Neural cell (in vitro differentiated cells): ENCODE data around the gene UMAD1. TPM values are rescaled to one million over a fixed set of nuclear protein-coding genes. Genes with fewer than 3 reads are reported as not detected.

Experiments used
- H2AFZ ChIP-seq: fragments of 200-600, 300-800 bp; sonication (generic), shearing (Covaris generic); 2 replicates; pipeline ENCODE4 v1.6.0; 2014; ENCODE audit warnings: low read depth, mild to moderate bottlenecking, antibody characterized with exemption, low read length, moderate library complexity
- H3F3A ChIP-seq: fragments of 200-600 bp; shearing (Covaris generic); 2 replicates; pipeline ENCODE4 v1.6.1; 2016; ENCODE audit warnings: mild to moderate bottlenecking, moderate library complexity, mixed read lengths, antibody characterized with exemption, low read length; ENCODE audit not compliant: insufficient read depth, poor library complexity, severe bottlenecking
- H3K27ac ChIP-seq: fragments of 200-600, 300-800 bp; sonication (generic), shearing (Covaris generic); 2 replicates; pipeline ENCODE4 v1.5.1; 2014; ENCODE audit warnings: mild to moderate bottlenecking, low read length, moderate library complexity
- H3K27me3 ChIP-seq: fragments of 300-800, 200-600 bp; sonication (generic), shearing (Covaris generic); 2 replicates; pipeline ENCODE4 v1.6.0; 2014; ENCODE audit warnings: mild to moderate bottlenecking, low read depth, low read length, moderate library complexity; ENCODE audit not compliant: insufficient read depth
- H3K36me3 ChIP-seq: fragments of 300-800, 200-600 bp; sonication (generic), shearing (Covaris generic); 2 replicates; pipeline ENCODE4 v1.5.1; 2014; ENCODE audit warnings: mild to moderate bottlenecking, antibody characterized with exemption, low read length, moderate library complexity; ENCODE audit not compliant: insufficient read depth
- H3K4me2 ChIP-seq: fragments of 300-800, 200-600 bp; sonication (generic), shearing (Covaris generic); 2 replicates; pipeline ENCODE4 v1.6.0; 2014; ENCODE audit warnings: mild to moderate bottlenecking, low read length
- H3K4me3 ChIP-seq: fragments of 300-800, 200-600 bp; sonication (generic), shearing (Covaris generic); 2 replicates; pipeline ENCODE4 v1.5.1; 2014; ENCODE audit warnings: mild to moderate bottlenecking, low read length, moderate library complexity
- H3K79me2 ChIP-seq: fragments of 200-600 bp; shearing (Covaris generic); replicated peaks from 2 replicates; pipeline ENCODE4 v1.6.0; 2014; ENCODE audit warnings: mild to moderate bottlenecking, low read length, moderate library complexity; ENCODE audit not compliant: insufficient read depth
- H3K9ac ChIP-seq: fragments of 300-800, 200-600 bp; sonication (generic), shearing (Covaris generic); 2 replicates; pipeline ENCODE4 v1.6.1; 2016; ENCODE audit warnings: mild to moderate bottlenecking, low read length, mixed read lengths
- H3K9me2 ChIP-seq: fragments of 200-600 bp; shearing (Covaris generic); 2 replicates; pipeline ENCODE4 v1.6.1; 2016; ENCODE audit warnings: mild to moderate bottlenecking, low read length, mixed read lengths; ENCODE audit not compliant: insufficient read depth
- H3K9me3 ChIP-seq: fragments of 200-600, 300-800 bp; sonication (generic), shearing (Covaris generic); 2 replicates; pipeline ENCODE4 v1.6.1; 2016; ENCODE audit warnings: mild to moderate bottlenecking, mixed run types, low read length, moderate library complexity, mixed read lengths
- H4K20me1 ChIP-seq: fragments of 200-600 bp; shearing (Covaris generic); 2 replicates; pipeline ENCODE4 v1.6.1; 2016; ENCODE audit warnings: mild to moderate bottlenecking, mixed run types; ENCODE audit not compliant: insufficient read depth
- CTCF ChIP-seq: fragments of 450-650 bp; IDR thresholded peaks from 2 replicates; pipeline ENCODE4 v1.5.1; 2014; ENCODE audit warnings: antibody characterized with exemption, mild to moderate bottlenecking, moderate library complexity; ENCODE audit not compliant: poor library complexity, severe bottlenecking
- EP300 ChIP-seq: fragments of 450-650 bp; conservative IDR thresholded peaks from 2 replicates; pipeline ENCODE4 v1.6.1; 2014; ENCODE audit warnings: antibody characterized with exemption, mild to moderate bottlenecking, moderate library complexity; ENCODE audit not compliant: poor library complexity, severe bottlenecking
- EZH2 ChIP-seq: fragments of 200-600, 300-800 bp; shearing (Covaris generic), sonication (generic); IDR thresholded peaks from 2 replicates; pipeline ENCODE4 v1.6.1; 2014; ENCODE audit warnings: antibody characterized with exemption, low read length, borderline replicate concordance, mild to moderate bottlenecking; ENCODE audit not compliant: insufficient read depth, poor library complexity, severe bottlenecking
- MXI1 ChIP-seq: fragments of 450-650 bp; conservative IDR thresholded peaks from 2 replicates; pipeline ENCODE4 v1.6.1; 2014; ENCODE audit warnings: antibody characterized with exemption, mild to moderate bottlenecking; ENCODE audit not compliant: poor library complexity, severe bottlenecking
- POLR2AphosphoS5 ChIP-seq: IDR thresholded peaks from 2 replicates; pipeline ENCODE4 v1.6.1; 2012
- RAD21 ChIP-seq: fragments of 450-650 bp; conservative IDR thresholded peaks from 2 replicates; pipeline ENCODE4 v1.6.1; 2014; ENCODE audit warnings: antibody characterized with exemption, mild to moderate bottlenecking, moderate library complexity
- SMC3 ChIP-seq: fragments of 450-650 bp; conservative IDR thresholded peaks from 2 replicates; pipeline ENCODE4 v1.6.1; 2014; ENCODE audit warnings: antibody characterized with exemption, mild to moderate bottlenecking, moderate library complexity; ENCODE audit not compliant: poor library complexity
- TAF1 ChIP-seq: IDR thresholded peaks from 2 replicates; pipeline ENCODE4 v1.6.1; 2012; ENCODE audit warnings: low read depth
- polyA plus RNA-seq: library from polyadenylated mRNA; depleted of rRNA; stranded (reverse); fragments of >200 nt; gene quantifications from 2 replicates; pipeline ENCODE4 v1.2.3, GENCODE V29; 2014
- TF ChIP-seq, protein P1 (sequence below): IDR thresholded peaks from 2 replicates; pipeline ENCODE4 v1.6.1; 2012; ENCODE audit warnings: borderline replicate concordance

Gene UMAD1
- polyA plus RNA-seq, 1 donor from 2014 or later = 14.7 TPM

DNA sequence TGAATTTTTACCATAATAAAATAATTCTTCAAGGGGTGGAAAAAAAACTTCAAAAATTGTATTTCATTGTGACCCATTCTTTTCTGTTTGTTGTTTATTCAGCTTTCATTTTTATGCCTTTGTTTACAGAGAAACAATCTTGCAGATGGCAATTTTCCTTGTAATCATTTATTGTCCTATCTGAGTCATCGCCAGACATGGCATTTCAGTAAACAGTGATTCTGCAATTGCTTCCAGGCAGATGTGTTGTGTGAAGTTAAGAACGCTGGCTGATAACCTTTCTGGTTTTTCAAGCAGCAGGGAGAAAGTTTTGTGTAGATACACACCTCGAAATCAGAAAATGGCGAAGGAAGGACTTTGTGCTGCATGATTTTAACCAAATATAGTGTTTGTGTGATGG lies 158.6 kb downstream of the UMAD1 start:
- no peak overlapping the region for H3K4me2 ChIP-seq
- no peak overlapping the region for H3K4me3 ChIP-seq
- no peaks in the 10 kb centered on the region for H3F3A ChIP-seq
- no peaks in the 10 kb centered on the region for H3K36me3 ChIP-seq
- no peaks in the 10 kb centered on the region for H4K20me1 ChIP-seq
- H2AFZ ChIP-seq = no peak overlapping the region
- no peaks in the 10 kb centered on the region for H3K9me2 ChIP-seq
- TF ChIP-seq POLR2AphosphoS5 (no peak), EP300 (no peak), TAF1 (no peak), EZH2 (no peak), CTCF (no peak), RAD21 (no peak), SMC3 (no peak), MXI1 (no peak)
- TF ChIP-seq, protein P1, sequence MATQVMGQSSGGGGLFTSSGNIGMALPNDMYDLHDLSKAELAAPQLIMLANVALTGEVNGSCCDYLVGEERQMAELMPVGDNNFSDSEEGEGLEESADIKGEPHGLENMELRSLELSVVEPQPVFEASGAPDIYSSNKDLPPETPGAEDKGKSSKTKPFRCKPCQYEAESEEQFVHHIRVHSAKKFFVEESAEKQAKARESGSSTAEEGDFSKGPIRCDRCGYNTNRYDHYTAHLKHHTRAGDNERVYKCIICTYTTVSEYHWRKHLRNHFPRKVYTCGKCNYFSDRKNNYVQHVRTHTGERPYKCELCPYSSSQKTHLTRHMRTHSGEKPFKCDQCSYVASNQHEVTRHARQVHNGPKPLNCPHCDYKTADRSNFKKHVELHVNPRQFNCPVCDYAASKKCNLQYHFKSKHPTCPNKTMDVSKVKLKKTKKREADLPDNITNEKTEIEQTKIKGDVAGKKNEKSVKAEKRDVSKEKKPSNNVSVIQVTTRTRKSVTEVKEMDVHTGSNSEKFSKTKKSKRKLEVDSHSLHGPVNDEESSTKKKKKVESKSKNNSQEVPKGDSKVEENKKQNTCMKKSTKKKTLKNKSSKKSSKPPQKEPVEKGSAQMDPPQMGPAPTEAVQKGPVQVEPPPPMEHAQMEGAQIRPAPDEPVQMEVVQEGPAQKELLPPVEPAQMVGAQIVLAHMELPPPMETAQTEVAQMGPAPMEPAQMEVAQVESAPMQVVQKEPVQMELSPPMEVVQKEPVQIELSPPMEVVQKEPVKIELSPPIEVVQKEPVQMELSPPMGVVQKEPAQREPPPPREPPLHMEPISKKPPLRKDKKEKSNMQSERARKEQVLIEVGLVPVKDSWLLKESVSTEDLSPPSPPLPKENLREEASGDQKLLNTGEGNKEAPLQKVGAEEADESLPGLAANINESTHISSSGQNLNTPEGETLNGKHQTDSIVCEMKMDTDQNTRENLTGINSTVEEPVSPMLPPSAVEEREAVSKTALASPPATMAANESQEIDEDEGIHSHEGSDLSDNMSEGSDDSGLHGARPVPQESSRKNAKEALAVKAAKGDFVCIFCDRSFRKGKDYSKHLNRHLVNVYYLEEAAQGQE = no peak
- no peak overlapping the region for H3K27ac ChIP-seq
- no peaks in the 10 kb centered on the region for H3K27me3 ChIP-seq
- H3K9ac ChIP-seq = no peak overlapping the region
- no peaks in the 10 kb centered on the region for H3K9me3 ChIP-seq
- no peaks in the 10 kb centered on the region for H3K79me2 ChIP-seq

DNA sequence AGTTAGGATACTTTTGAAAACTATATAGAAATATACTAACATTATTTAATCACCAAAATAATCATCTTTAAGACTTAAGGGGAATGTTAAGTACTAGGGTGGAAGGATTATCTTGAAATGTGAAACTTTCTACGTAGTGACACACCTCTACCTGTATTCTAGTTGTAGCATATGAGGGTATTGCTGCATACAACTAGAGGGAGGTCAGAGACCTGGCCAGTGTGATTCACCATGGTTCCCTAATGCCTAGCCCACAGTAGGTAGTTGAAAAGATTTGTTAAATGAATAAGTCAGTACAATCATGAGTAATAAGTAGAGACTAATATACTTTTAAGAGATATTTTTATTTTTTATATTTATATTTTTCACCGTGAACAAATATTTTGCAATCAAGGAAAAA lies 162.0 kb downstream of the UMAD1 start:
- H3K4me2 ChIP-seq = no peak overlapping the region
- no peak overlapping the region for H2AFZ ChIP-seq
- no peaks in the 10 kb centered on the region for H3F3A ChIP-seq
- no peaks in the 10 kb centered on the region for H3K27me3 ChIP-seq
- H3K4me3 ChIP-seq = no peak overlapping the region
- TF ChIP-seq EP300 (no peak), SMC3 (no peak), POLR2AphosphoS5 (no peak), TAF1 (no peak), CTCF (no peak), RAD21 (no peak), EZH2 (no peak), MXI1 (no peak)
- TF ChIP-seq, protein P1 = no peak
- H3K36me3 ChIP-seq = no peaks in the 10 kb centered on the region
- H3K79me2 ChIP-seq = no peaks in the 10 kb centered on the region
- H3K9me2 ChIP-seq = no peaks in the 10 kb centered on the region
- H4K20me1 ChIP-seq = no peaks in the 10 kb centered on the region
- no peaks in the 10 kb centered on the region for H3K9me3 ChIP-seq
- no peak overlapping the region for H3K9ac ChIP-seq
- H3K27ac ChIP-seq = no peak overlapping the region
